ENCODE results near the gene PRKACA.

GRCh38 chr19:14066134-14066533, 51.4 kb downstream of the PRKACA start:
- TF ChIP-seq, protein P1, sequence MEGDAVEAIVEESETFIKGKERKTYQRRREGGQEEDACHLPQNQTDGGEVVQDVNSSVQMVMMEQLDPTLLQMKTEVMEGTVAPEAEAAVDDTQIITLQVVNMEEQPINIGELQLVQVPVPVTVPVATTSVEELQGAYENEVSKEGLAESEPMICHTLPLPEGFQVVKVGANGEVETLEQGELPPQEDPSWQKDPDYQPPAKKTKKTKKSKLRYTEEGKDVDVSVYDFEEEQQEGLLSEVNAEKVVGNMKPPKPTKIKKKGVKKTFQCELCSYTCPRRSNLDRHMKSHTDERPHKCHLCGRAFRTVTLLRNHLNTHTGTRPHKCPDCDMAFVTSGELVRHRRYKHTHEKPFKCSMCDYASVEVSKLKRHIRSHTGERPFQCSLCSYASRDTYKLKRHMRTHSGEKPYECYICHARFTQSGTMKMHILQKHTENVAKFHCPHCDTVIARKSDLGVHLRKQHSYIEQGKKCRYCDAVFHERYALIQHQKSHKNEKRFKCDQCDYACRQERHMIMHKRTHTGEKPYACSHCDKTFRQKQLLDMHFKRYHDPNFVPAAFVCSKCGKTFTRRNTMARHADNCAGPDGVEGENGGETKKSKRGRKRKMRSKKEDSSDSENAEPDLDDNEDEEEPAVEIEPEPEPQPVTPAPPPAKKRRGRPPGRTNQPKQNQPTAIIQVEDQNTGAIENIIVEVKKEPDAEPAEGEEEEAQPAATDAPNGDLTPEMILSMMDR (IDR thresholded peaks at IDR 0.05) = no peak
- TF ChIP-seq POLR2A (IDR thresholded peaks at IDR 0.05) (no peak), POLR2AphosphoS5 (IDR thresholded peaks at IDR 0.05; ENCODE audit: insufficient read depth in 1 of 2, low read depth in 1 of 2) (no peak)

Data from vagina (tissue), 2 donors.